Islet of Langerhans (tissue), 1 donor: Measurements from ENCODE around the gene STRN3.
"Not testable (repeated sequence)": the region's sequence is repeated elsewhere in the genome, so short reads cannot be mapped to it uniquely, and the experiment has no call there.

ENCODE experiments used
- FAIRE-seq: peaks from one replicate; lab custom pipeline; 2011; peaks lifted over from hg19 to GRCh38; lab: Jason Lieb, UNC

The STRN3 gene

DNA sequence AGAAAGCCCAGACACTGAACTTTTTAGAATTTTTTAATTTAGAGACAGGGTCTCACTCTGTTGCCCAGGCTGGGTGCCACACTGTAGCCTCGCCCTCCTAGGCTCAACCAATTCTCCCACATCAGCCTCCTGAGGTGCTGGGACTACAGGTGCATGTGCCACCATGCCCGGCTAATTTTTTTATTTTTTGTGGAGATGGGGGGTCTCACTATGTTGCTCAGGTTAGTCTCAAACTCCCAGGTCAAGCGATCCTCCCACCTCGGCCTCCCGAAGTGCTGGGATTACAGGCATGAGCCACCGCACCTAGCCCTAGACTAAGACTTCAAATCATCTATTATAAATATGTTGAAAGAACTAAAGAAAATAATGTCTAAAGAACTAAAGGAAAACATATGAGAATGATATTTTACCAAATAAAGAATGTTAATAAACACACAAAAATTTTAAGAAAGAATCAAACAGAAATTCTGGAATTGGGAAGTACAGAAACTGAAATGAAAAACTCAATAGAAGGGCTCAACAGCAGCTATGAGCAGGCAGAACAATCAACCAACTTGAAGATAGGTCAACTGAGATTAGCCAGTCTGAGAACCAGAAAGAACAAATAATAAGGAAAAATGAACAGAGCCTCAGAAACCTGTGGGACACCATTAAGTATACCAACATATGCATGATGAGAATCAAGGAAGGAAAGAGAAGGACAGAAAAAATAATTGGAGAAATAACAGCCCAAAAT is 27.0 kb downstream of the STRN3 start:
- FAIRE-seq: no peak

DNA sequence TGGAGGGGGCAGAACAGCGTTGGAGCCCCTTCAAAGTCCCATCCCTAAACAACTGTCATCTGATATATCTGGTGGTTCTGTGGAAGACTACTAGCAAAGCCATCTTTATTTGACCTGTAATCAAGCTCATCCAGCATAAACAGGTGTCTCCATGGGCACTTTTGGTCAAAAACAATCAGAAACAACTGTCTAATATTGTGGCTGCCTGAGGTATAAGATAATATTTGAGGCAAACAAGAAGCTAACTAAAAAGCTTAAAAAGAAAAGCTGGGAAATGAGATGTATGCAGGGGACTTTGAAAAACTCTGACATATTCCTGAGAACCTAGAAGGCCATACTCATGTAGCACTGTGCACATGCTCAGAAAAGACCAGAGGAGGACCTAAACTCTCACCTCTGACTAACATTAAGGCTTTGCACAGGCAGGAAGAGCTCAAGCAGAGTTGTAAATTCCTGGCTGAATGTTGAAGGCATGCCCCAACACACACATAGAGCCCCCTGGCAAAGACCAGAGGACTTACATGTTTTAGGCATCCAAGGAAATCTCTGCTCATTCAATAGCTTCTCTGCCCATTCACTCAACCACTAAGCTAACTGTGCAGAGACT is 28.0 kb downstream of the STRN3 start:
- FAIRE-seq: no peak

DNA sequence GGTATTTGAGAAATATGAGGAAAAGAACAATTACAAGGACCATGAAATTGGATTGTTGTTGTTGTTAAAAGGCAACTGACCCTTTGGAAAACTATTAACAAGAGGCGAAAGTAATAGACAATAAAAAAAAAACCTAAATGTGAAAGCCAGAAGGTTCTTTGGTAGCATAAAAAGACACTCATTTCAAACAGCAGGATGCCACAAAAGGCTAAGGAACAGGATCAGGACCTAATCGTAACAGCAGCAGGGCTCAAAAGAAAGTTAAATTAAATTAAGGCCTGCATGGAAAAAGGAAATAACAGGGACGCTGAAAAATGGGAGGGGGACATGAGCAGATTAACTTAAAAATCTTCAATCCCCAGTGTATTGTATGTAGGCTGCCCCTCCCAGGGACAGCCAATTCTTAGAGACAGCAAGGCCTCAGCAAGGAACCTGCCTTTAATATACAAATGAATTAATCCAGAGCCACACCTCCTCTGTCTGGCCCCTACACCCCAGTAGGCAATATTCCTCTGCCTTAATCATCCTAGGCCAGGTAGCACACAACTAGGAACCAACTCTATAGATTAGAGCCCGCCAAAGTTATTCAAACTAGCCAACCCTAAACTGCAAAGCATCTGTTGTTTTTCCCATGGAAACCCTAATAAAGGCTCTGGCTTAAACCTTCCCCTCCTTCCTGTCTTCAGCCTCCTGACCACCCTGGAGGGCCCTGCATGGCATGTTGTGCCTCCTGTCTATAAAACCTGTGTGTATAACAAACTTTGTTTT is 29.1 kb downstream of the STRN3 start:
- no peak for FAIRE-seq

DNA sequence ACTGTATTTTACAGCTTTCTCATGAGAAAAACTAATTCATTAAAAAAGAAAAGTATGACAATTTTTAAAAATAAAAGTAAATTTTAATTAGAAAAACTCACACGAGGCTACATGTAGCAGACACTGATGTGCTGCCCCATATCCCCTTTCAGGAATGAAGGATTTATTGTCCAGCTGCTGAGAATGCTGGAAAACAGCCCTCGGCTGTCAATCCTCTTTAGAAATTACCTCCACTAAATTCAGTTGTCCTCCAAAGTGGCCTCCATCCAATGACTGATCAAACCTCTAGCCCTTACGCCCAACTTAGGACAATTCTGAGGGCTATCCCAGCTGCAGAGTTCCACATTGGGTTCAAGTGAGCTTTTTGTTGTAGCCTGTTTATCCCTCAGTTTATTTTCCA is 30.5 kb downstream of the STRN3 start:
- FAIRE-seq: no peak

DNA sequence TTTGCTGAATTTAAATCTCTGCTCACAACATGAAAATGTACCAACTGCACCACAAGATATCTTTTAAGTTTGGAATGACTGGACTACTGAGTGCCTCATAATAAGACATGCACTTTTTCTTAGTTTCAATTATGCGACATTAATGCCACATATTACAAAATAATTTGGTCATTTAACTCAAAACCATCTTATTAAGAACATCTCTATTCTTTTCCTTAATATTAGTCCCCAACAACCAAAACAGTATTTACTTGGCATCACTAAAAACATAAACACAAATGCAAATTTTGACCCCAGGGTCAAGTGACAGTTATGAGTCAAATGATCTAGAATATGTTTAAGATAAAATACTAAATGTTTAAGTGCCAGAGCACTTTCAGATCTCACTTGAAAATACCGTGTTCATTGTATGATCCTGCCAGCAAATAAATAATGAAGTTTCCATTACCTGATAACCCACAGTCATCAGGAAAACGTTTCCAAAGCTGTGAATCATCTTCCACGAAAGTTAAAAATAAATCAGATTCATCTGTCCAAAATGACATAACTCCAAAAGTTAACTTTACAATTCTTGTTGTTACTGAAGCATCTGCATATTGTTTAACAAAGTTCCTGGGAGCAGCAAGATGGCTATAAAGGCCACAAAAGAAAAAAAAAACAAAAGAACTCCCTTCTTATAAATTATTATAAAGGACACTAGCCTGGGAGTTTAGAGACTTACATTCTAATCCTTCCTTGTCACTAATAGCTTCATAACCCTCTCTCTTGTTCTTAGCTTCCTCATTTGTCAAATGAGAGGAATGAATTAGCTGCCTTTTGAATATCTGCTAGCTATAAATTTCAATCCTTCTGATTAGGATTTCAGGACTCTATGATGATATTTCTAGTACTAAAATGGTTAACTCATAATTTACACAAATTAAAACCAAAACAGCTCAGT is 31.2 kb downstream of the STRN3 start:
- FAIRE-seq: peak; percentile 96

DNA sequence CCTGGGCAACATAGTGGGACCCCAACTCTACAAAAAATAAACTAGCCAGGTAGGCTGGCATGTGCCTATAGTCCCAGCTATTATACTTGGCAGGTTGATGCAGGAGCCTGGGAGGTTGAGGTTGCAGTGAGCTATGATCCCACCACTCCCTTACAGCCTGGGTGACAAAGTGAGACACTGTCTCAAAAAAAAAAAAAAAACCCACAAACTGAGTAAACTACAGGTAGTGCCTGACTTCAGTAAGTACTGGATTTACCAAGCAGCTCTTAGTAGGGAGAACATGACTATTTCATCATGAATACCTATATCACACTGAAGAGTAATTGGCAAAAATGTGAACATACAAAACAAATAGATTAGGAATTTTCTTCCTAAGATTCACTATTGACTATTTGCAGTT is 33.1 kb downstream of the STRN3 start:
- no peak for FAIRE-seq

DNA sequence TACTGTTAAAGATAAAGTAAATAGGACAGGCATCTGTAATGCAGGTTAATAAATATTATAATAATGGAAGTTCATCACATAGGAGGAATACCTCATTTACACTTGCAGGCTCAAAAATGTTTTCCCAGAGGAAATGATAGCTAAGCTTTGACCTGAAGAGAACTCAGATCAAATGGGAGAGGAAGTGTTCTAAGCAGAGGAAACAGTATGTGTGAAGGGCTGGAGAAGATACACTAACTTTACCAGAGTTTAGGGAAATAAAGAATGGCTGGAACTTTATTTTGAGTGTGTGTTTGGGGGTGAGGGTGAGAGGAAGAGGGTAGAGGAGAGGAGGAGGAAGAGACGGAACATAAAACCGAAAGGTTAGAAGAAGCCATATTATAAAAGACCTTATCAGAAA is 34.8 kb downstream of the STRN3 start:
- FAIRE-seq: no peak

DNA sequence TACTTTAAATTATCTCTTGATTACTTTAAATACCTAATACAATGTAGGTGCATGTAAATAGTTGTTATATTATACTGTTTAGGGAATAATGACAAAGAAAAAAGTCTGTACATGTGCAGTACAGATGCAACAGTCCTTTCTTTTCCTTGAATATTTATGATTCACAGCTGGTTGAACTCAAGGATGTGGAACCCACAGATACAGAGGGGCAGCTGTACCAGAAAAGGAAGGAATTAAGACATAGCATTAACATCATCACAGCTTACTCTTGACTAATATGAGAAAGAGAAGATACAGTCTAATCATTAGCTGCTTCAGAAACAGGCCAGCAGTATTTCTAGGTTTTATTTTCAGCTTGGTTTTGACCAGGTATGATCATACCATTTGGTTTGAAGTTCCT is 35.4 kb downstream of the STRN3 start:
- no peak for FAIRE-seq

DNA sequence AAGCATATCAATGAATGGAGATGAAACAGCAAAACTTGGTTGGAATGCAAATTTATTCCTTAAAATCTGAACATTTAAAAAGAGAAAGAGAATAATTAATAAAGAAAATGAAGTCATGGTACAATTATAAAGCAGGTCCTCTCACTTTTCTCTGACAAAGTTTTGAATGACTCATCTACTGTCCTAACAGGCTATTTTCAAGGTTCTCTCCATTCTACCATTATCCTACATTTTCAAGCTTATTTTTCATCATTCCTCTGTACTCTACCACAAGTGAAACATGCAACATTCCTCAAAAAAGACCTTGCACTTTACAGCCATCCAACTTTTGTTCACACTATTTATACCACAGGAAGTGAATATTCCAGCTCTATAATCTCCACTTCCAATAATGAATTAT is 37.7 kb downstream of the STRN3 start:
- FAIRE-seq: no peak

DNA sequence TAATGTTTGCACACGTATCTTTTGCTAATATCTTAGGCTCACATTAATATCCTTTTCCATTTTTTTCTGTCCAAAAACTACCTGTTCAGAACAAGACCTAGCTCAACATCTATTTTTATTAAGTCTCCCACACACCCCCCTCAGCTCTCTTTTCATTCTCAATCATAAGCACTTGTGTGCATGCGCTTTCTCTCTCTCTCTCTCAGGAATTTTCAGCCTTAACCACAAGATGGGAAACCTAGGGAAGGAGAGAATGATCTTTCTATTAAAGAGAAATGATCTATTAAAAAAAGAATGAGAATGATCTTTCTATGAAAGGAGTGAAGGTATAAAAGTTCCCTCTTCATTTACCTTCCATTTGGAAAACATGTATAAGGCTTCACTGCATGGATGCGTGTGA is 40.4 kb downstream of the STRN3 start:
- FAIRE-seq: no peak

DNA sequence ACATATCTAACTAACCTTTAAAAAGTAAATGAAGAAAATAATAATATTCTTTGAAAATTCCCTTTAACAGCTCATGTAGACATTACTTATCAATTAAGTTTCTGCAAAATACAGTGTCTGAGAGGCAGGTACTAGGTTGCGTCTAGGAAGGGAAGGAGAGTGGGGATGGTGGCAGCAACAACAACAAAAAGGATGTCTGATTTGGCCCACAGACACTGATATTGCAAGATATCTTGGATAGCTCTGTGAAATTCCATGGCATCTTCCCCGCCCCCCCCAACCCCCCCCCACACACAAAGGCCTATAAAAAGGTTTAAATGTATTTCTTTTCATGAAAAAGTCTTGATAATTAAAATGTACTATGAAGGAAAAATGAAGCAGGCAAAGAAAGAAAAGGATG is 42.3 kb downstream of the STRN3 start:
- FAIRE-seq: no peak

DNA sequence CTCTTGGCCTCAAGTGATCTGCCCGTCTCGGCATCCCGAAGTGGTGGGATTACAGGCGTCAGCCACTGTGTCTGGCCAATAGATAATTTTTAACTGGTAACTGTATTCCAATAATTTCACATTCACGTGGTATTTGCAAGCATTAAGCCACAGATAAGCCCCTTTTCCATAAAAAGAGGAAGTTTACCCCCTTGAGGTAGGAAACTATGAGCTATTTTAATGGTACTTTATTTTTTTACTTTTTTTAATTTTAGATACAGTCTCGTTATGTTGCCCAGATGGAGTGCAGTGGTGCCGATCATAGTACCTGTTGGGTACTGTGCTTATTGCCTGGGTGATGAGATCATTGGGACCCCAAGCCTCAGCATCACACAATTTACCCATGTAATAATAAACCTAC is 43.6 kb downstream of the STRN3 start:
- no peak for FAIRE-seq

DNA sequence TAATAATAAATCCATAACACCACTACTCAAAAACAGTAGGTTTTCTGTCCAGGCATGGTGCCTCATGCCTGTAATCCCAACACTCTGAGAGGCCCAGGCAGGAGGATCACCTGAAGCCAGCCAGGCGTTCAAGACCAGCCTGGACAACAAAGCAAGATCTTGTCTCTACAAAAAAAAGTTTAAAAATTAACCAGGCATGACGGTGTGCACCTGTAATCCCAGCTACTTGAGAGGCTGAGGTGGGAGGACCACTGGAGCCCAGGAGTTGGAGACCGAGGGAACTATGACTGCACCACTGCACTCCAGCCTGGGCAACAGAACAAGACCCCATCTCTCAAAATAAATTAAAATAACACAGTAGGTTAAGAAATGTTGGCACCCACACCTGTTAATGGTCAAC is 45.2 kb downstream of the STRN3 start:
- no peak for FAIRE-seq

DNA sequence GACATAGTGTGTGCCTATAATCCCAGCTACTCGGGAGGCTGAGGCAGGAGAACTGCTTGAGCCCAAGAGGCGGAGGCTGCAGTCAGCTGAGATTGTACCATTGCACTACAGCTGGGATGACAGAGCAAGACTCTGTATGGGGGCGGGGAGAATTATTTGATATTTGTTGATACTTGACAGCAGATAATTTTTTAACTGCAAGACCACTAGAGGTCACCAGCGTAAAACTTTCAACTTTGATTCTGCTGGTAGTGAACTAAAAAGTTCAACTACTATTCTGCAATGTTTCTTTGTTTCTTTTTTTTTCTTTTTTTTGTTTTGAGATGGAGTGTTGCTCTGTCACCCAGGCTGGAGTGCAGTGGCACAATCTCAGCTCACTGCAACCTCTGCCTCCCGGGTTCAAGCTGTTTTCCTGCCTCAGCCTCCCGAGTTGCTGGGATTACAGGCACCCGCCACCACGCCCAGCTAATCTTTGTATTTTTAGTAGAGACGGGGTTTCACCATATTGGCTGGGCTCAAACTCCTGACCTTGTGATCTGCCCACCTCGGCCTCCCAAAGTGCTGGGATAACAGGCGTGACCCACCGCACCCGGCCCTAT is 46.0 kb downstream of the STRN3 start:
- peak; percentile 95 for FAIRE-seq

DNA sequence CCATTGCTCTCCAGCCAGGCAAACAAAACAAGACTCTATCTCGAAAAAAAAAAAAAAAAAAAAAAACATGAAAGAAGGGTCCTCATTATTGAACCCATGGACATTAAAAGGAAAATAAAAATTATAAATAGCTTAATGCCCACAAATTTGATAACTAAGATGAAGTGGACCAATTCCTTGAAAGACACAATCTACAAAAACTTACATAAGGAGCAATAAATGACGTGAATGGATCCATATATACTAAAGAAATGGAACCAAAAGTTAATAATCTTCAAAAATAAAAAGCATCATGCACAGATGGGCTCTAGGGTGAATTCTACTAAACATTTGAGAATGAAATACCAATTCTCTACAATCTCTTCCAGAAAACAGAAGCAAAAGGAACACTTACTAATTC is 48.4 kb downstream of the STRN3 start:
- no peak for FAIRE-seq

DNA sequence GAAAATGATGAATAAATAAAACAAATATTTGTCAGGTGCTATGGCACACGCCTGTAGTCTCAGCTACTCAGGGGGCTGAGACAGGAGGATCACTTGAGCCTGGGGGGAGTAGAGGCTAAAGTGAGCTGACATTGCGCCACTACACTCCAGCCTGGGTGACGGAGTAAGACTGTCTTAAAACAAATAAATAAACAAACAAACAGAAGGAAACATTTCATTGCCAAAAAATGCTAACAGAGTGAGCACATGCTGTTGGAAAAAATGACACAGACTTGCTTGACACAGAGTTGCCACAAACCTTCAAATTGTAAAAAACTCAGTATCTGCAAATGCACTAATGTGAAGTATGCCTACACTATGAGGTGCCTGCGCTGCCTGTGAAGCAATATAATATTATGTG is 51.6 kb downstream of the STRN3 start:
- FAIRE-seq: no peak

DNA sequence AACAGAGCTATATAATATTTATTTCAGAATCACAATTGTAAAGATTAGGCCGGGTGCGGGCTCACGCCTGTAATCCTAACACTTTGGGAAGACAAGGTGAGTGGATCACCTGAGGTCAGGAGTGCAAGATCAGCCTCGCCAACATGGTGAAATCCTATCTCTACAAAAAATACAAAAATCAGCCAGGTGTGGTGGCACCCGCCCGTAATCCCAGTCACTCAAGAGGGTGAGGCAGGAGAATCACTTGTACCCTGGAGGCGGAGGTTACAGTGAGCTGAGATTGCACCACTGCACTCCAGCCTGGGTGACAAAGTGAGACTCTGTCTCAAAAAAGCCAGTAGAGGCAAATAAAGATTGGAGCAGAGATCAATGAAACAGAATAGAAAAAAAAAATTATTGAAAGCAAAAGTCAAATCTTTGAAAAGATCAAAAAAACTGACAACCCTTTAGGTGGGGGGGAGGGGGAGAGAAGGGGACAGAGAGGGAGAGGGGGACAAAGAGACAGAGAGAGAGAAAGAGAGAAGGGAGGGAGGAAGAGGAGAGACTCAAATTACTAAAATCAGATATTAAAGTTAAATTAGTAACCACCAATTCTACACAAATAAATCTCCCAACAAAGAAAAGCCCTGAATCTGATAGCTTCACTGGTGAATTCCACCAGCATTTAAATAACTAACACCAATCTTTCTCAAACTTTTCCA is 53.1 kb downstream of the STRN3 start:
- FAIRE-seq: no peak

DNA sequence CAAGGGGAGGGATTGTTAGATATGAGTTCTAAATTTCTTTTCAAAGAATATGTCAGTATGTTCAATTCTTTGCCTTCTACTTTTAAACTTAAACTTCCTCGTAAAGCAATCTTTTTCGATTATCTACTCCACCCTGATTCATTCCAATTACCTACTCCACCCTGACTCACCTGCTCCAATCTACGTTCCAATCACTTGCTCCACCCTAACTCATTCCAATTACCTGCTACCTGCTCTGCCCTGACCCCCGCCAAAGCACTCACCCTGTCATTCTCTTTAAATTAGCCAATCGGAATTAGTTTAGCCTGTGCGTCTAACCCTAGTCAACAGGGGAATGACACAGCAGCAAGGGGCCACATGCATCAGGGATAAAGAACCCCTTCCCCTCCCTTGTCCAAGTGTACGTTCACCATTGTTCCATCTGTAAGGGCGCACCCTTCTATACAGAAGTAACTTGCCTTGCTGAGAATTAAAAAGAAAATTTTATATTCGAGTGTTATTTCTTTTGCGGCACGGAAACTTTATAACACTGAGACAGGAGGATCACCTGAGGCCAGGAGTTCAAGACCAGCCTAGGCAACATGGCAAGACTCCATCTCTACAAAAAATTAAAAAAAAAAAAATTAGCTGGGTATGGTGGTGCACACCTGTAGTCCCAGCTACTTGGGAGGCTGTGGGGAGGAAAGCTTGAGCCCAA is 54.0 kb downstream of the STRN3 start:
- not testable (repeated sequence) for FAIRE-seq

DNA sequence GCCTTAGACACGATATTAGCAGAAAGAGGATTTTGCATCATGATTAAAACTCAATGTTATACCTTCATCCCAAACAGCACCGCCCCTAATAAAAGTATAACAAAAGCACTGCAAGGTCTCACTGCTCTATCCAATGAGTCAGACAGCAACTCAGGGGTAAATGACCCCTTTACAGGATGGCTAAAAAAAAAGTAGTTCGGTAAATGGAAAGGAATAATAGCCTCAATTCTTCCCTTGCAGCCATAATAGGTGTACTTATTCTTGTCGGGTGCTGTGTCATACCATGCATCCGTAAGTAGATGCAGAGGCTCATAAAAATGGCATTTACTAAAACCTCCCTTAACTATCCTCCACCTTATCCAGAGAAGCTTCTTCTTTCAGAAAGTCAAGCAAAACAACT is 54.6 kb downstream of the STRN3 start:
- FAIRE-seq: no peak

DNA sequence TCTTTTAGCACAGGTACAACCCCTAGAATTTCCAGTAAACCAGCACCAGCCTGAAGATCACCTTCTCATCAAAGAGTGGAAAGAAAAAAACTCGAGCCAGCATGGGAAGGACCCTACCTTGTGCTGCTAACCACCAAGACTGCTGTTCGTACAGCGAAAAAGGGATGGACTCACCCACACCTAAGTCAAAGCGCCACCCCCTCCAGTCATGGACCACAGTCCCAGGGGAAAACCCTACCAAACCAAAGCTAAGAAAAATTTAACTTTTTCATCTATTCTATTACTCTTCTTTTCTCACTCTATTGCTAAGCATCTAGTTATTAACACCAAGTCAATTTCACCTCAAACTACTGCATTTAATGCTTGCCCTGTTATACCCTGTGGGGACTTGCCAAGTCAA is 56.4 kb downstream of the STRN3 start:
- not testable (repeated sequence) for FAIRE-seq
